WTC11 (cell line): ENCODE data around the gene SULT2B1. TPM values are rescaled to one million over a fixed set of nuclear protein-coding genes. Genes with fewer than 3 reads are reported as not detected.

ENCODE experiments used
- ATAC-seq: fragments of 200-7000 bp; cut with Tn5 transposase; 2 replicates; pipeline ENCODE4 v1.10.0; 2021; ENCODE audit warnings: mild to moderate bottlenecking, moderate library complexity
- CTCF ChIA-PET: fragments of 300-600 bp; sonication (Branson Sonifier 250); formaldehyde crosslinking; loops from one replicate; lab custom pipeline; 2021; ENCODE audit warnings: antibody characterized with exemption; lab: Charles Lee
- POLR2A ChIA-PET: fragments of 350-600 bp; sonication (Branson Sonifier 250); formaldehyde crosslinking; loops from one replicate; lab custom pipeline; 2021; ENCODE audit warnings: antibody characterized with exemption; lab: Charles Lee
- DNase-seq: peaks from one replicate; pipeline ENCODE4 v3.0.0; 2021; ENCODE audit warnings: low spot score
- H3K27ac Mint-ChIP-seq: 2 replicates; pipeline ENCODE4 v1.8.0; 2021; ENCODE audit warnings: mixed read lengths
- H3K27me3 Mint-ChIP-seq: 2 replicates; pipeline ENCODE4 v1.8.0; 2021; ENCODE audit warnings: low read depth, mild to moderate bottlenecking, moderate library complexity, mixed read lengths
- H3K36me3 Mint-ChIP-seq: 2 replicates; pipeline ENCODE4 v1.8.0; 2021; ENCODE audit warnings: mixed read lengths
- H3K4me1 Mint-ChIP-seq: 2 replicates; pipeline ENCODE4 v1.8.0; 2022; ENCODE audit warnings: mixed read lengths
- H3K4me3 Mint-ChIP-seq: 2 replicates; pipeline ENCODE4 v1.8.0; 2021; ENCODE audit warnings: mild to moderate bottlenecking, moderate library complexity, mixed read lengths
- H3K9me3 Mint-ChIP-seq: 2 replicates; pipeline ENCODE4 v1.8.0; 2021; ENCODE audit warnings: mixed read lengths
- ATF1 ChIP-seq: sonication (generic); formaldehyde crosslinking; IDR thresholded peaks from 2 replicates; pipeline ENCODE4 v1.8.1; 2023; ENCODE audit warnings: mild to moderate bottlenecking, moderate library complexity, missing genetic modification reagents
- CREM ChIP-seq: sonication (generic); formaldehyde crosslinking; IDR thresholded peaks from 2 replicates; pipeline ENCODE4 v1.8.1; 2022; ENCODE audit warnings: mild to moderate bottlenecking, missing genetic modification reagents, moderate library complexity
- ETV6 ChIP-seq: sonication (generic); formaldehyde crosslinking; IDR thresholded peaks from 2 replicates; pipeline ENCODE4 v1.8.1; 2022; ENCODE audit warnings: mild to moderate bottlenecking, missing genetic modification reagents
- FOXJ3 ChIP-seq: sonication (generic); formaldehyde crosslinking; IDR thresholded peaks from 2 replicates; pipeline ENCODE4 v1.9.0; 2021; ENCODE audit warnings: missing genetic modification reagents, mild to moderate bottlenecking, borderline replicate concordance
- FOXK1 ChIP-seq: sonication (generic); formaldehyde crosslinking; IDR thresholded peaks from 2 replicates; pipeline ENCODE4 v1.8.0; 2022; ENCODE audit warnings: mild to moderate bottlenecking, moderate library complexity, missing genetic modification reagents
- GRHL2 ChIP-seq: fragments of 250-450 bp; sonication (Bioruptor Pico); IDR thresholded peaks from 2 replicates; pipeline ENCODE4 v1.8.0; 2022; ENCODE audit warnings: mild to moderate bottlenecking, moderate library complexity; ENCODE audit not compliant: insufficient replicate concordance, severe bottlenecking
- HMGA2 ChIP-seq: fragments of 250-450 bp; sonication (Bioruptor Pico); IDR thresholded peaks from 2 replicates; pipeline ENCODE4 v1.4.0; 2021; ENCODE audit warnings: mild to moderate bottlenecking, moderate library complexity
- KAT7 ChIP-seq: sonication (generic); formaldehyde crosslinking; IDR thresholded peaks from 2 replicates; pipeline ENCODE4 v1.8.1; 2023; ENCODE audit warnings: missing genetic modification reagents, mild to moderate bottlenecking, borderline replicate concordance
- MYBL2 ChIP-seq: sonication (generic); formaldehyde crosslinking; IDR thresholded peaks from 2 replicates; pipeline ENCODE4 v1.8.1; 2023; ENCODE audit warnings: mild to moderate bottlenecking, moderate library complexity, missing genetic modification reagents
- NFE2L1 ChIP-seq: sonication (generic); formaldehyde crosslinking; IDR thresholded peaks from 2 replicates; pipeline ENCODE4 v1.8.1; 2023; ENCODE audit warnings: missing genetic modification reagents
- NR1H2 ChIP-seq: sonication (generic); formaldehyde crosslinking; IDR thresholded peaks from 2 replicates; pipeline ENCODE4 v1.9.0; 2021; ENCODE audit warnings: mild to moderate bottlenecking, moderate library complexity, missing genetic modification reagents
- NR3C1 ChIP-seq: sonication (generic); formaldehyde crosslinking; conservative IDR thresholded peaks from 2 replicates; pipeline ENCODE4 v1.8.1; 2023; ENCODE audit warnings: low read depth, mild to moderate bottlenecking, missing genetic modification reagents
- SP1 ChIP-seq: sonication (generic); formaldehyde crosslinking; conservative IDR thresholded peaks from 2 replicates; pipeline ENCODE4 v1.8.1; 2022; ENCODE audit warnings: missing genetic modification reagents
- TEAD1 ChIP-seq: sonication (generic); formaldehyde crosslinking; IDR thresholded peaks from 2 replicates; pipeline ENCODE4 v1.8.0; 2022; ENCODE audit warnings: mild to moderate bottlenecking, missing genetic modification reagents
- ZNF219 ChIP-seq: sonication (generic); formaldehyde crosslinking; IDR thresholded peaks from 2 replicates; pipeline ENCODE4 v1.8.0; 2023; ENCODE audit warnings: missing genetic modification reagents, mild to moderate bottlenecking, borderline replicate concordance
- ZNF232 ChIP-seq: sonication (generic); formaldehyde crosslinking; IDR thresholded peaks from 2 replicates; pipeline ENCODE4 v1.8.0; 2022; ENCODE audit warnings: mild to moderate bottlenecking, missing genetic modification reagents
- ZNF671 ChIP-seq: fragments of 250-450 bp; sonication (Bioruptor Pico); IDR thresholded peaks from 2 replicates; pipeline ENCODE4 v1.8.0; 2021; ENCODE audit warnings: mild to moderate bottlenecking
- total RNA-seq: library from RNA; stranded (reverse); gene quantifications from 3 replicates; pipeline ENCODE4 v1.2.3, GENCODE V29; 2021
- TF ChIP-seq, protein P1 (sequence below): sonication (generic); formaldehyde crosslinking; IDR thresholded peaks from 2 replicates; pipeline ENCODE4 v1.8.1; 2022; ENCODE audit warnings: low read depth, mild to moderate bottlenecking, moderate library complexity, missing genetic modification reagents, borderline replicate concordance
- TF ChIP-seq, protein P2 (sequence below): fragments of 250-450 bp; sonication (Bioruptor Pico); IDR thresholded peaks from 2 replicates; pipeline ENCODE4 v1.9.0; 2021; ENCODE audit warnings: mild to moderate bottlenecking, borderline replicate concordance
- TF ChIP-seq, protein P3 (sequence below): sonication (generic); formaldehyde crosslinking; IDR thresholded peaks from 2 replicates; pipeline ENCODE4 v1.8.1; 2023; ENCODE audit warnings: mild to moderate bottlenecking, missing genetic modification reagents, moderate library complexity
- TF ChIP-seq, protein P4 (sequence below): sonication (generic); formaldehyde crosslinking; IDR thresholded peaks from 2 replicates; pipeline ENCODE4 v1.8.0; 2023; ENCODE audit warnings: missing genetic modification reagents
- TF ChIP-seq, protein P5 (sequence below): sonication (generic); formaldehyde crosslinking; IDR thresholded peaks from 2 replicates; pipeline ENCODE4 v1.8.0; 2022; ENCODE audit warnings: mild to moderate bottlenecking, missing genetic modification reagents
- TF ChIP-seq, protein P6 (sequence below): sonication (generic); formaldehyde crosslinking; IDR thresholded peaks from 2 replicates; pipeline ENCODE4 v1.8.0; 2022; ENCODE audit warnings: mild to moderate bottlenecking, missing genetic modification reagents

SULT2B1 gene
- total RNA-seq, 1 experiment from 2014 or later: 0.96 TPM

DNA sequence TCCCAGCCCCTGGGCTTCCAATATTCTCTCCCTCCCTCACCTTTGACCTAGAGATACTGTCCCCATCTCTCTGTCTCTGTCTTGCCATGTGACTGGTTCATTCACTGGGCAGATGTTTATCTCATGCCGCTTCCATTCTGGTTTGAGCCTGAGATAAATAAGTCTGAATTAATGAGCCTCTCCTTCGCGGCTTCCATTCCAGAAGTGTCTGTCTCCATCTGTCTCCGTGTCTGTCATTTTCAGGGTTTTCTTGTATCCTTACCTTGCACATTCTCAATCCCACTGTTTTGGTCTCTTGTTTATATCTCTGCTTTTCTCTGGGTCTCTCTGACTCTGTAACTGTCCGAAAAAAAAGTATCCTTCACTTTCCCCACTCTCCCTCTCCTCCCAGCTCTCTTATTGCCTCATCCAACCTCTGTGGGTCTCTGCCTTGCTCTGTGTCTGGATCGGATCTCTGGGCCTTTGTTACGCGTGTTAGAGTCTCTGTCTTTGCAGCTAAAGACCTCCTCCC is 71.6 kb downstream of the SULT2B1 start:
- Mint-ChIP-seq H3K27me3 (no peaks in the 10 kb centered on the region; the same call in 1 of the 2 replicates), H3K4me3 (peak overlapping the region; percentile 73), H3K4me1 (peaks cover 26% of the 10 kb centered on the region), H3K27ac (peak overlapping the region; percentile 97), H3K36me3 (peaks cover 7% of the 10 kb centered on the region), H3K9me3 (no peaks in the 10 kb centered on the region)
- no peak for DNase-seq
- ATAC-seq: no peak
- TF ChIP-seq NR1H2 (CRISPR knock-in tag) (no peak), NFE2L1 (CRISPR knock-in tag) (no peak)
- ChIA-PET CTCF (interaction anchor here (0.8 to 1.9 kb wide), 9 partner anchors 9 to 165 kb away, joined by 3 to 12 read pairs (median 5); partner anchors contain the start of genes CA11 and FAM83E), POLR2A (interaction anchor here (0.6 to 1.8 kb wide), 5 partner anchors 9 to 290 kb away, joined by 3 to 16 read pairs (median 4); partner anchors contain the start of gene FAM83E)

DNA sequence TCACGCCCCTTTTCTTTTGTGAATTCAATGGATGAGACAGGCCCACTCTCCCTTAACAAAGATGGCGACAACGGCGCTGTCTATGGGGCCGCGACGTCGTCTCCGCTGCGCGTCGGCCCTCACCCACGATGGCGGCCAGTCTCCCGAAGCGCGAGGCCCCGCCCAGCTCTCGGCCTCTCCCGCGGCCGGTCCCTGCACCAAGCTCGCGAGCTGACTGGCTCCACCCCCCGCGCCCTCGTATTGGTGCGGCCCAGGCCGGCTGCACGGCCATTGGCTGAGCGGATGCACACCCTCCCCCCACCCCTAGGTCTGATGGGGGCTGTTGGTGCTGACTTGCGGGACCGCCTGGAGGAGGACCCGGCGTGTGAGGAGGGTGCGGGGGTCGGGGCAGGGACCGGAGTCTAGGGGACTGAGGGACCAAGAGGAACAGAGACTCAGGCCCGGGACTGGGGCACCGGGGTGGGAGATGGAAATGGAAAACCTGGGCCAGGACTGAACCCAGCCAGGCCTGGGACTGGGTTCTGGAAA is 72.2 kb downstream of the SULT2B1 start:
- Mint-ChIP-seq H3K4me1 (peaks cover 25% of the 10 kb centered on the region), H3K4me3 (peak overlapping the region; percentile 73), H3K9me3 (no peaks in the 10 kb centered on the region), H3K36me3 (peaks cover 5% of the 10 kb centered on the region; the same call in 1 of the 2 replicates), H3K27ac (peak overlapping the region; percentile 97), H3K27me3 (no peaks in the 10 kb centered on the region; the same call in 1 of the 2 replicates)
- POLR2A ChIA-PET: interaction anchor here (0.6 to 1.8 kb wide), 6 partner anchors 9 to 290 kb away, joined by 3 to 16 read pairs (median 4); partner anchors contain the start of gene FAM83E
- ATAC-seq: peak; percentile 83
- DNase-seq: peak; percentile 100
- CTCF ChIA-PET: interaction anchor here (0.8 to 1.9 kb wide), 9 partner anchors 9 to 164 kb away, joined by 3 to 12 read pairs (median 5); partner anchors contain the start of genes CA11 and FAM83E
- TF ChIP-seq, protein P1, sequence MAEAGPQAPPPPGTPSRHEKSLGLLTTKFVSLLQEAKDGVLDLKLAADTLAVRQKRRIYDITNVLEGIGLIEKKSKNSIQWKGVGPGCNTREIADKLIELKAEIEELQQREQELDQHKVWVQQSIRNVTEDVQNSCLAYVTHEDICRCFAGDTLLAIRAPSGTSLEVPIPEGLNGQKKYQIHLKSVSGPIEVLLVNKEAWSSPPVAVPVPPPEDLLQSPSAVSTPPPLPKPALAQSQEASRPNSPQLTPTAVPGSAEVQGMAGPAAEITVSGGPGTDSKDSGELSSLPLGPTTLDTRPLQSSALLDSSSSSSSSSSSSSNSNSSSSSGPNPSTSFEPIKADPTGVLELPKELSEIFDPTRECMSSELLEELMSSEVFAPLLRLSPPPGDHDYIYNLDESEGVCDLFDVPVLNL (CRISPR knock-in tag): no peak
- TF ChIP-seq NR3C1 (CRISPR knock-in tag): no peak
- TF ChIP-seq ATF1 (CRISPR knock-in tag): no peak
- no peak for TF ChIP-seq HMGA2 (CRISPR knock-in tag)
- TF ChIP-seq FOXJ3 (CRISPR knock-in tag): no peak
- TF ChIP-seq, protein P2, sequence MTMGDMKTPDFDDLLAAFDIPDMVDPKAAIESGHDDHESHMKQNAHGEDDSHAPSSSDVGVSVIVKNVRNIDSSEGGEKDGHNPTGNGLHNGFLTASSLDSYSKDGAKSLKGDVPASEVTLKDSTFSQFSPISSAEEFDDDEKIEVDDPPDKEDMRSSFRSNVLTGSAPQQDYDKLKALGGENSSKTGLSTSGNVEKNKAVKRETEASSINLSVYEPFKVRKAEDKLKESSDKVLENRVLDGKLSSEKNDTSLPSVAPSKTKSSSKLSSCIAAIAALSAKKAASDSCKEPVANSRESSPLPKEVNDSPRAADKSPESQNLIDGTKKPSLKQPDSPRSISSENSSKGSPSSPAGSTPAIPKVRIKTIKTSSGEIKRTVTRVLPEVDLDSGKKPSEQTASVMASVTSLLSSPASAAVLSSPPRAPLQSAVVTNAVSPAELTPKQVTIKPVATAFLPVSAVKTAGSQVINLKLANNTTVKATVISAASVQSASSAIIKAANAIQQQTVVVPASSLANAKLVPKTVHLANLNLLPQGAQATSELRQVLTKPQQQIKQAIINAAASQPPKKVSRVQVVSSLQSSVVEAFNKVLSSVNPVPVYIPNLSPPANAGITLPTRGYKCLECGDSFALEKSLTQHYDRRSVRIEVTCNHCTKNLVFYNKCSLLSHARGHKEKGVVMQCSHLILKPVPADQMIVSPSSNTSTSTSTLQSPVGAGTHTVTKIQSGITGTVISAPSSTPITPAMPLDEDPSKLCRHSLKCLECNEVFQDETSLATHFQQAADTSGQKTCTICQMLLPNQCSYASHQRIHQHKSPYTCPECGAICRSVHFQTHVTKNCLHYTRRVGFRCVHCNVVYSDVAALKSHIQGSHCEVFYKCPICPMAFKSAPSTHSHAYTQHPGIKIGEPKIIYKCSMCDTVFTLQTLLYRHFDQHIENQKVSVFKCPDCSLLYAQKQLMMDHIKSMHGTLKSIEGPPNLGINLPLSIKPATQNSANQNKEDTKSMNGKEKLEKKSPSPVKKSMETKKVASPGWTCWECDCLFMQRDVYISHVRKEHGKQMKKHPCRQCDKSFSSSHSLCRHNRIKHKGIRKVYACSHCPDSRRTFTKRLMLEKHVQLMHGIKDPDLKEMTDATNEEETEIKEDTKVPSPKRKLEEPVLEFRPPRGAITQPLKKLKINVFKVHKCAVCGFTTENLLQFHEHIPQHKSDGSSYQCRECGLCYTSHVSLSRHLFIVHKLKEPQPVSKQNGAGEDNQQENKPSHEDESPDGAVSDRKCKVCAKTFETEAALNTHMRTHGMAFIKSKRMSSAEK (CRISPR knock-in tag): 0 out of 2 replicates have a peak, but pooled peaks have one; percentile 56
- peak; percentile 87 for TF ChIP-seq ETV6
- TF ChIP-seq ZNF219: no peak
- TF ChIP-seq NR1H2 (CRISPR knock-in tag): no peak
- 0 out of 2 replicates have a peak, but pooled peaks have one; percentile 11 for TF ChIP-seq TEAD1
- TF ChIP-seq KAT7: 0 out of 2 replicates have a peak, but pooled peaks have one; percentile 31
- TF ChIP-seq, protein P3, sequence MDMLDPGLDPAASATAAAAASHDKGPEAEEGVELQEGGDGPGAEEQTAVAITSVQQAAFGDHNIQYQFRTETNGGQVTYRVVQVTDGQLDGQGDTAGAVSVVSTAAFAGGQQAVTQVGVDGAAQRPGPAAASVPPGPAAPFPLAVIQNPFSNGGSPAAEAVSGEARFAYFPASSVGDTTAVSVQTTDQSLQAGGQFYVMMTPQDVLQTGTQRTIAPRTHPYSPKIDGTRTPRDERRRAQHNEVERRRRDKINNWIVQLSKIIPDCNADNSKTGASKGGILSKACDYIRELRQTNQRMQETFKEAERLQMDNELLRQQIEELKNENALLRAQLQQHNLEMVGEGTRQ (CRISPR knock-in tag): no peak
- TF ChIP-seq ZNF232 (CRISPR knock-in tag): peak; percentile 69; the same call in 1 of the 2 replicates
- no peak for TF ChIP-seq GRHL2 (CRISPR knock-in tag)
- TF ChIP-seq, protein P4, sequence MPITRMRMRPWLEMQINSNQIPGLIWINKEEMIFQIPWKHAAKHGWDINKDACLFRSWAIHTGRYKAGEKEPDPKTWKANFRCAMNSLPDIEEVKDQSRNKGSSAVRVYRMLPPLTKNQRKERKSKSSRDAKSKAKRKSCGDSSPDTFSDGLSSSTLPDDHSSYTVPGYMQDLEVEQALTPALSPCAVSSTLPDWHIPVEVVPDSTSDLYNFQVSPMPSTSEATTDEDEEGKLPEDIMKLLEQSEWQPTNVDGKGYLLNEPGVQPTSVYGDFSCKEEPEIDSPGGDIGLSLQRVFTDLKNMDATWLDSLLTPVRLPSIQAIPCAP (CRISPR knock-in tag): 0 out of 2 replicates have a peak, but pooled peaks have one; percentile 58
- TF ChIP-seq, protein P5, sequence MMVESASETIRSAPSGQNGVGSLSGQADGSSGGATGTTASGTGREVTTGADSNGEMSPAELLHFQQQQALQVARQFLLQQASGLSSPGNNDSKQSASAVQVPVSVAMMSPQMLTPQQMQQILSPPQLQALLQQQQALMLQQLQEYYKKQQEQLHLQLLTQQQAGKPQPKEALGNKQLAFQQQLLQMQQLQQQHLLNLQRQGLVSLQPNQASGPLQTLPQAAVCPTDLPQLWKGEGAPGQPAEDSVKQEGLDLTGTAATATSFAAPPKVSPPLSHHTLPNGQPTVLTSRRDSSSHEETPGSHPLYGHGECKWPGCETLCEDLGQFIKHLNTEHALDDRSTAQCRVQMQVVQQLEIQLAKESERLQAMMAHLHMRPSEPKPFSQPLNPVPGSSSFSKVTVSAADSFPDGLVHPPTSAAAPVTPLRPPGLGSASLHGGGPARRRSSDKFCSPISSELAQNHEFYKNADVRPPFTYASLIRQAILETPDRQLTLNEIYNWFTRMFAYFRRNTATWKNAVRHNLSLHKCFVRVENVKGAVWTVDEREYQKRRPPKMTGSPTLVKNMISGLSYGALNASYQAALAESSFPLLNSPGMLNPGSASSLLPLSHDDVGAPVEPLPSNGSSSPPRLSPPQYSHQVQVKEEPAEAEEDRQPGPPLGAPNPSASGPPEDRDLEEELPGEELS (CRISPR knock-in tag): peak; percentile 86
- TF ChIP-seq ZNF671: no peak
- peak; percentile 97 for TF ChIP-seq SP1 (CRISPR knock-in tag)
- TF ChIP-seq, protein P6, sequence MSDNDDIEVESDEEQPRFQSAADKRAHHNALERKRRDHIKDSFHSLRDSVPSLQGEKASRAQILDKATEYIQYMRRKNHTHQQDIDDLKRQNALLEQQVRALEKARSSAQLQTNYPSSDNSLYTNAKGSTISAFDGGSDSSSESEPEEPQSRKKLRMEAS (CRISPR knock-in tag): peak; percentile 19; the same call in 1 of the 2 replicates
- TF ChIP-seq MYBL2: no peak
- peak; percentile 86 for TF ChIP-seq FOXK1 (CRISPR knock-in tag)
- TF ChIP-seq CREM (CRISPR knock-in tag): 0 out of 2 replicates have a peak, but pooled peaks have one; percentile 17
